DMS53 treated with DMSO at 0.1 percent for 48 hours (cell line): ENCODE results near the gene PTDSS2.
A peak's percentile ranks its signal among the peaks of the same experiment; 100 is the strongest.
"Not testable (repeated sequence)": the region's sequence is repeated elsewhere in the genome, so short reads cannot be mapped to it uniquely, and the experiment has no call there.

Source experiments
- DNase-seq: peaks from one replicate; lab custom pipeline; 2025; ENCODE audit not compliant: unreplicated experiment; lab: John Stamatoyannopoulos, UW

Gene PTDSS2

GRCh38 chr11:464316-464715 is 14.2 kb downstream of the PTDSS2 start:
- no peak for DNase-seq

GRCh38 chr11:465896-466530 is 15.9 kb downstream of the PTDSS2 start:
- no peak for DNase-seq

GRCh38 chr11:468036-468435 is 18.0 kb downstream of the PTDSS2 start:
- DNase-seq = no peak

- no peak for DNase-seq
These were observed 18.4 kb downstream of the PTDSS2 start for GRCh38 chr11:468493-468892.

- not testable (repeated sequence) for DNase-seq
These were observed 19.1 kb downstream of the PTDSS2 start for GRCh38 chr11:469026-469683.

GRCh38 chr11:469684-470560 is 19.8 kb downstream of the PTDSS2 start:
- DNase-seq = peak; percentile 61

GRCh38 chr11:471468-472145 is 21.5 kb downstream of the PTDSS2 start:
- DNase-seq = no peak

- DNase-seq = no peak
These were observed 22.2 kb downstream of the PTDSS2 start for GRCh38 chr11:472272-472671.

- DNase-seq = no peak
These were observed 22.7 kb downstream of the PTDSS2 start for GRCh38 chr11:472816-473215.

- DNase-seq = no peak
These were observed 23.3 kb downstream of the PTDSS2 start for GRCh38 chr11:473415-473814.

GRCh38 chr11:473962-474785 is 24.1 kb downstream of the PTDSS2 start:
- no peak for DNase-seq

- DNase-seq = no peak
These were observed 24.9 kb downstream of the PTDSS2 start for GRCh38 chr11:474914-475506.

GRCh38 chr11:475941-476340 is 25.9 kb downstream of the PTDSS2 start:
- no peak for DNase-seq

GRCh38 chr11:476416-476815 is 26.3 kb downstream of the PTDSS2 start:
- DNase-seq = no peak

GRCh38 chr11:477052-477715 is 27.1 kb downstream of the PTDSS2 start:
- DNase-seq = no peak

GRCh38 chr11:479311-479710 is 29.2 kb downstream of the PTDSS2 start:
- DNase-seq = no peak

- DNase-seq = no peak
These were observed 34.5 kb downstream of the PTDSS2 start for GRCh38 chr11:484616-485015.

GRCh38 chr11:486189-486588 is 36.1 kb downstream of the PTDSS2 start:
- no peak for DNase-seq

- no peak for DNase-seq
These were observed 37.5 kb downstream of the PTDSS2 start for GRCh38 chr11:487571-488021.

- DNase-seq = no peak
These were observed 38.0 kb downstream of the PTDSS2 start for GRCh38 chr11:488062-488461.
